D721Med (cell line): Measurements from ENCODE around the gene PANK2.

ENCODE experiments used
- DNase-seq: peaks from one replicate; pipeline ENCODE4 v3.0.0; 2011; ENCODE audit warnings: low spot score; ENCODE audit not compliant: insufficient read length
- FAIRE-seq: peaks from 2 replicates; lab custom pipeline; 2011; peaks lifted over from hg19 to GRCh38; lab: Jason Lieb, UNC
- CTCF ChIP-seq: IDR thresholded peaks from 2 replicates; pipeline ENCODE4 v1.5.1; 2012; ENCODE audit warnings: mild to moderate bottlenecking, control low read depth; ENCODE audit not compliant: insufficient read depth; ENCODE audit errors: missing control alignments

Gene PANK2

DNA sequence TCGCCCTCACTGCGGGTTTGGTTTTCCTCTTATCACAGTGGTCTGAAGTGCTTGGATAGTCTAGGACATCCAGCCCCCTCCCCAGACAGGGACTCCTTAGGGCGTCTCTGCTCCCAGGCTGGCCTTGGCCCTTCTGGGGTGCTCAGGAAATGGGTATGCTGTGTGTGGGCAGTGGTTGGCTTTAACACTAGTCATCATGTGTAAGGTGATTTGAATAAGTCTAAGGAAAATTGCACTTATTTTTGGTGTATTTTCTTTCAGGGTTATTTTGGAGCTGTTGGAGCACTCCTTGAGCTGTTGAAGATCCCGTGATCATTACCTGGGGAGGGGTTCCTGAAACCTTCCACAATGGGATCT lies 33.8 kb downstream of the PANK2 start:
- no peak for TF ChIP-seq CTCF
- DNase-seq, result no peak
- FAIRE-seq, result no peak

- FAIRE-seq (no peak), DNase-seq (no peak)
- no peak for TF ChIP-seq CTCF
Observed at GRCh38 chr20:3923818-3924217, 34.6 kb downstream of the PANK2 start.

DNA sequence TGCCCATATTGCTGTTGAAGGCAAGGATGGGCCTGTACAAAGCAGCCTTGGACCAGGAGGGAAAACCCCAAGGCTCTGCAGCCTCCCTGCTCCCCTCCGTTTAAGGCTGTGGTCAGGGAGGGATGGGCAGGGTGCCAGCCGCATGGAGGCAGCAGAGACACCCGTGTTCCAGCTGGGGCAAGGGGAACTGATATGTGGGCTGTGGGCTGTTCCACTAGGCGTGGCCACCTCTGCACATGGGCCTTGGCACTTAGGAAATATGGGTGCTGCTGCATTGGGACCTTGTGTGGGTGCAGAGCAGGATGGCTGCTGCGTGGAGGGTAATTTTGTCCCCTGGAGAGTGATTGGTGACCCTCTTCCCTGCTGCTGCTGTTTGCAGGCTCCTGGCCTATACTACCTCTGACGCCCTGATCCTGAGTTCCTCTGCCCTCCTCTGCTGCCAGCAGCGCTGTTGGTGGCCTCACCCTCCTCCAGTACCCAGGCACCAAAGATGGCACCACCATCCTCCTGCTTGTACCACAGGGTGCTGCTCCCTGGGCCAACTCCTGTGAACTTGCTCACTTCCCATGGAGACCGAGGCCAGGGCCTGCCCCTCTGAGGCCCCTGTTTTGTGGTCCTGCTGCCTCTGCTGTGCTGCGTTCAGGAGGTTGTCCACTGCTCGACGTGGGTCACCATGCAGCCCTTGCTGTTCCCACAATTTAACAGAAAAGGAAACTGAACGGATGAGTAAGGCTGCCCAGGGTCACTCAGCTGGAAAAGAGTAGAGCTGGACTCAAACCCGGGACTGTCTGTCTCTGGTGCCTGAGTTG lies 35.3 kb downstream of the PANK2 start:
- no peak for DNase-seq
- TF ChIP-seq CTCF, result no peak
- no peak for FAIRE-seq

GRCh38 chr20:3925113-3925695 lies 36.0 kb downstream of the PANK2 start:
- DNase-seq, result no peak
- no peak for FAIRE-seq
- no peak for TF ChIP-seq CTCF

GRCh38 chr20:3925899-3926638 lies 36.9 kb downstream of the PANK2 start:
- FAIRE-seq (no peak), DNase-seq (no peak)
- no peak for TF ChIP-seq CTCF

- no peak for TF ChIP-seq CTCF
- DNase-seq (no peak), FAIRE-seq (no peak)
Observed at GRCh38 chr20:3927486-3928291, 38.5 kb downstream of the PANK2 start.
